Lower leg skin (tissue), 3 donors: ENCODE measurements around the gene CCDC149.

Experiments
- CTCF ChIP-seq, 3 donors: fragments of 450-650 bp; IDR thresholded peaks; one replicate each; pipeline ENCODE4 v1.5.1; 2016; ENCODE audit warnings: antibody characterized with exemption in 3 of 3, mild to moderate bottlenecking in 3 of 3, moderate library complexity in 2 of 3
- POLR2A ChIP-seq, 2 donors: fragments of 450-650 bp; IDR thresholded peaks; one replicate each; pipeline ENCODE4 v1.6.1; 2016 to 2017; ENCODE audit warnings: antibody characterized with exemption in 2 of 2, mild to moderate bottlenecking in 1 of 2, moderate library complexity in 1 of 2

- TF ChIP-seq CTCF (IDR thresholded peaks at IDR 0.05): no peak
- TF ChIP-seq POLR2A (IDR thresholded peaks at IDR 0.05): no peak
Observed at GRCh38 chr4:24783506-24783905, 129.3 kb downstream of the CCDC149 start.
